Measurements from ENCODE around the gene IDH2. TPM values are rescaled to one million over a fixed set of nuclear protein-coding genes. Genes with fewer than 3 reads are reported as not detected.

IDH2 gene
- total RNA-seq, 2 donors from 2014 or later, result 24.5 to 46.6 TPM

DNA sequence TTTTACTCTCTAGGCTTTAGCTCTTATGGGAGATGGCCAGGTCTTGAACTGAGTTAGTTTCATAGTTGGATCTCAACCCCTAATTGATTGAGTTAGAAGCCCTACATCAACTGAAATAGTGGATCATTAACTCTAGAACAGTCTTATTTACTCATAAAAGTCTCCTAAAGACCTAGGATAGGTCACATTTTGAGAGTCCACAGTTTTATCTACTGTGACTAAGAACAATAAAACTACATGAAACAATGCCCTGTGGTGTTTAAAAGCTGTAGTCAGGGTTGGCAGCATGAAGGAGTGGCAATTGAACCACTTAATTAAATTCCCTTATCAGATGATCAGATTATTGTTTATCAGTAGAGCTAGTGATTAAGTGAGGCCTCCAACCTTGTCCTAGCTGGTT is 22.2 kb upstream of the IDH2 start:
- no peaks in the 10 kb centered on the region for H3K27me3 ChIP-seq (replicated peaks; ENCODE audit: insufficient read depth)
- TF ChIP-seq, protein P1, sequence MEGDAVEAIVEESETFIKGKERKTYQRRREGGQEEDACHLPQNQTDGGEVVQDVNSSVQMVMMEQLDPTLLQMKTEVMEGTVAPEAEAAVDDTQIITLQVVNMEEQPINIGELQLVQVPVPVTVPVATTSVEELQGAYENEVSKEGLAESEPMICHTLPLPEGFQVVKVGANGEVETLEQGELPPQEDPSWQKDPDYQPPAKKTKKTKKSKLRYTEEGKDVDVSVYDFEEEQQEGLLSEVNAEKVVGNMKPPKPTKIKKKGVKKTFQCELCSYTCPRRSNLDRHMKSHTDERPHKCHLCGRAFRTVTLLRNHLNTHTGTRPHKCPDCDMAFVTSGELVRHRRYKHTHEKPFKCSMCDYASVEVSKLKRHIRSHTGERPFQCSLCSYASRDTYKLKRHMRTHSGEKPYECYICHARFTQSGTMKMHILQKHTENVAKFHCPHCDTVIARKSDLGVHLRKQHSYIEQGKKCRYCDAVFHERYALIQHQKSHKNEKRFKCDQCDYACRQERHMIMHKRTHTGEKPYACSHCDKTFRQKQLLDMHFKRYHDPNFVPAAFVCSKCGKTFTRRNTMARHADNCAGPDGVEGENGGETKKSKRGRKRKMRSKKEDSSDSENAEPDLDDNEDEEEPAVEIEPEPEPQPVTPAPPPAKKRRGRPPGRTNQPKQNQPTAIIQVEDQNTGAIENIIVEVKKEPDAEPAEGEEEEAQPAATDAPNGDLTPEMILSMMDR (IDR thresholded peaks at IDR 0.05), result no peak
- H3K36me3 ChIP-seq, result no peaks in the 10 kb centered on the region
- H3K27ac ChIP-seq, result no peak overlapping the region
- DNase-seq (ENCODE audit: low spot score) (no peak), ATAC-seq (ENCODE audit: insufficient number of reproducible peaks, low FRiP score, low read depth) (no peak)
- H3K4me1 ChIP-seq (ENCODE audit: control insufficient read depth in 1 of 2, low read depth in 2 of 2), result peaks cover 0 to 7% of the 10 kb centered on the region in 2 donors
- no peak overlapping the region for H3K4me3 ChIP-seq
- no peaks in the 10 kb centered on the region for H3K9me3 ChIP-seq

GRCh38 chr15:90121086-90121485 is 18.8 kb upstream of the IDH2 start:
- H3K4me3 ChIP-seq, result no peak overlapping the region
- TF ChIP-seq, protein P1 (IDR thresholded peaks at IDR 0.05), result no peak

GRCh38 chr15:90119367-90119766 is 17.1 kb upstream of the IDH2 start:
- DNase-seq (ENCODE audit: low spot score) (no peak), ATAC-seq (ENCODE audit: insufficient number of reproducible peaks, low FRiP score, low read depth) (no peak)
- H3K4me1 ChIP-seq (ENCODE audit: control insufficient read depth in 1 of 2, low read depth in 2 of 2), result no peaks in the 10 kb centered on the region
- H3K4me3 ChIP-seq, result no peak overlapping the region
- peaks cover 8% of the 10 kb centered on the region for H3K9me3 ChIP-seq
- no peaks in the 10 kb centered on the region for H3K36me3 ChIP-seq
- TF ChIP-seq, protein P1 (IDR thresholded peaks at IDR 0.05), result no peak
- H3K27me3 ChIP-seq (replicated peaks; ENCODE audit: insufficient read depth), result no peaks in the 10 kb centered on the region
- H3K27ac ChIP-seq, result no peak overlapping the region

More at GRCh38 chr15:90121086-90121485, 18.8 kb upstream of the IDH2 start:
- ATAC-seq (ENCODE audit: insufficient number of reproducible peaks, low FRiP score, low read depth) (no peak), DNase-seq (ENCODE audit: low spot score) (no peak)
- no peaks in the 10 kb centered on the region for H3K9me3 ChIP-seq
- no peaks in the 10 kb centered on the region for H3K27me3 ChIP-seq (replicated peaks; ENCODE audit: insufficient read depth)
- H3K4me1 ChIP-seq (ENCODE audit: control insufficient read depth in 1 of 2, low read depth in 2 of 2), result no peaks in the 10 kb centered on the region
- H3K27ac ChIP-seq, result no peak overlapping the region
- H3K36me3 ChIP-seq, result no peaks in the 10 kb centered on the region

DNA sequence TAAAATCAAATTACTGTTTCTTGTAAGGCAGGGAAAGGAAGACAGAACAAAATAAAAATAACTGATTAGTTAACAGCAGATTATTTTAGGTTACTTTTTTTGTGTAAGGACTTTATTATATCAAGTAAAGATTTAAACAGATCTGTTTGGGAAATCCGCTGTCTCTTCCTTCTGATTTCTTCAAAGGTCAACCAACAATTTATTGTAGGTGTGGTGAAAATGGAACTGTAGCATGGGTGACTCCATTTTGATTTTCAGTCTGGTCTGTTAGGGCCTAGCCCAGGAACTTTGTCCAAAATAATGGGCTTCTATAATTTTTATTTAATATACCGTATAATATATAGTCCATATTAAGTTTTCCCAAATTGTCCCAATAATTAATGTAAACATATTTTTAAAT is 13.5 kb upstream of the IDH2 start:
- no peak for ATAC-seq (ENCODE audit: insufficient number of reproducible peaks, low FRiP score, low read depth)

GRCh38 chr15:90114451-90114901 is 12.2 kb upstream of the IDH2 start:
- H3K4me1 ChIP-seq (ENCODE audit: control insufficient read depth in 1 of 2, low read depth in 2 of 2), result no peaks in the 10 kb centered on the region
- no peak overlapping the region for H3K4me3 ChIP-seq
- H3K27ac ChIP-seq, result no peak overlapping the region
- H3K36me3 ChIP-seq, result no peaks in the 10 kb centered on the region
- DNase-seq (ENCODE audit: low spot score) (no peak), ATAC-seq (ENCODE audit: insufficient number of reproducible peaks, low FRiP score, low read depth) (no peak)
- H3K9me3 ChIP-seq, result peaks cover 13% of the 10 kb centered on the region
- H3K27me3 ChIP-seq (replicated peaks; ENCODE audit: insufficient read depth), result no peaks in the 10 kb centered on the region
- TF ChIP-seq, protein P1 (IDR thresholded peaks at IDR 0.05), result no peak

More for the DNA sequence above, 13.5 kb upstream of the IDH2 start:
- TF ChIP-seq, protein P1 (IDR thresholded peaks at IDR 0.05), result no peak
- Histone ChIP-seq H3K4me3 (no peak overlapping the region), H3K27ac (no peak overlapping the region), H3K9me3 (peaks cover 13% of the 10 kb centered on the region), H3K27me3 (replicated peaks; ENCODE audit: insufficient read depth) (no peaks in the 10 kb centered on the region), H3K36me3 (no peaks in the 10 kb centered on the region), H3K4me1 (ENCODE audit: control insufficient read depth in 1 of 2, low read depth in 2 of 2) (no peaks in the 10 kb centered on the region)
- no peak for DNase-seq (ENCODE audit: low spot score)

Data from thoracic aorta (tissue), 2 donors.